Keratinocyte (primary cell): ENCODE data around the gene NOP9. TPM values are rescaled to one million over a fixed set of nuclear protein-coding genes. Genes with fewer than 3 reads are reported as not detected.

ENCODE experiments used
- DNase-seq: peaks from one replicate; pipeline ENCODE4 v3.0.0-alpha.2; 2011; ENCODE audit warnings: low read depth, missing footprints, low spot score
- FAIRE-seq: peaks from 2 replicates; lab custom pipeline; 2011; peaks lifted over from hg19 to GRCh38; lab: Jason Lieb, UNC
- H2AFZ ChIP-seq: 2 replicates; pipeline ENCODE4 v1.6.0; 2012; ENCODE audit warnings: low read length, control low read depth, inconsistent platforms; ENCODE audit not compliant: control insufficient read depth
- H3K27ac ChIP-seq: 2 replicates; pipeline ENCODE4 v1.5.1; 2011; ENCODE audit warnings: low read length; ENCODE audit not compliant: control insufficient read depth, insufficient read depth
- H3K27me3 ChIP-seq: 3 replicates; pipeline ENCODE4 v1.6.0; 2011; ENCODE audit warnings: low read length; ENCODE audit not compliant: control insufficient read depth, insufficient read depth; ENCODE audit errors: extremely low read depth
- H3K36me3 ChIP-seq, 2 experiments: 2 replicates in 1 of 2; 3 replicates in 1 of 2; pipeline ENCODE4 v1.5.1; 2011; ENCODE audit warnings: low read length in 2 of 2, mild to moderate bottlenecking in 1 of 2; ENCODE audit not compliant: control insufficient read depth in 2 of 2, insufficient read depth in 2 of 2; ENCODE audit errors: extremely low read depth in 1 of 2
- H3K4me1 ChIP-seq: 3 replicates; pipeline ENCODE4 v1.5.1; 2011; ENCODE audit warnings: low read length; ENCODE audit not compliant: control insufficient read depth, insufficient read depth; ENCODE audit errors: extremely low read depth
- H3K4me2 ChIP-seq: 3 replicates; pipeline ENCODE4 v1.6.0; 2011; ENCODE audit warnings: low read depth, low read length; ENCODE audit not compliant: control insufficient read depth, insufficient read depth; ENCODE audit errors: extremely low read depth
- H3K4me3 ChIP-seq, 3 experiments: fragments of 200-600 bp in 1 of 3; sonication (generic) in 1 of 3; 2 replicates in 2 of 3; 3 replicates in 1 of 3; pipeline ENCODE4 v1.5.1; 2011 to 2016; ENCODE audit warnings: low read length in 3 of 3, mild to moderate bottlenecking in 3 of 3, control low read depth in 2 of 3, inconsistent platforms in 1 of 3, low read depth in 1 of 3, mixed read lengths in 1 of 3, mixed run types in 1 of 3, moderate library complexity in 1 of 3; ENCODE audit not compliant: control insufficient read depth in 2 of 3, insufficient read depth in 2 of 3; ENCODE audit errors: extremely low read depth in 1 of 3
- H3K79me2 ChIP-seq: 2 replicates; pipeline ENCODE4 v1.6.0; 2012; ENCODE audit warnings: low read length; ENCODE audit not compliant: control insufficient read depth, insufficient read depth
- H3K9ac ChIP-seq: 3 replicates; pipeline ENCODE4 v1.6.0; 2011; ENCODE audit warnings: low read length; ENCODE audit not compliant: control insufficient read depth, insufficient read depth; ENCODE audit errors: extremely low read depth
- H3K9me1 ChIP-seq: 3 replicates; pipeline ENCODE4 v1.6.0; 2011; ENCODE audit warnings: low read length; ENCODE audit not compliant: control insufficient read depth, insufficient read depth; ENCODE audit errors: extremely low read depth
- H3K9me3 ChIP-seq: 2 replicates; pipeline ENCODE4 v1.5.1; 2012; ENCODE audit warnings: low read depth, low read length; ENCODE audit not compliant: control insufficient read depth
- H4K20me1 ChIP-seq: 3 replicates; pipeline ENCODE4 v1.6.0; 2011; ENCODE audit warnings: low read length; ENCODE audit not compliant: control insufficient read depth, insufficient read depth; ENCODE audit errors: extremely low read depth
- EZH2 ChIP-seq: IDR thresholded peaks from one replicate; pipeline ENCODE4 v1.6.1; 2012; ENCODE audit warnings: inconsistent platforms, mild to moderate bottlenecking, low read length, moderate library complexity
- dilution Hi-C: fragments of 300-500 bp; cut with MboI; formaldehyde crosslinking; loops from one replicate; pipeline ENCODE4 v1.7.0; 2020; ENCODE audit warnings: low sequenced_read_pairs; ENCODE audit not compliant: extremely low pct_ligation_motif_present
- polyA plus RNA-seq, 5 experiments: library from polyadenylated mRNA; depleted of rRNA in 3 of 5; stranded (reverse) in 3 of 5; stranded (forward) in 1 of 5; unstranded in 1 of 5; fragments of >200 nt; gene quantifications; 1 replicate in 1 of 5; 2 replicates in 3 of 5; 3 replicates in 1 of 5; pipeline versions ENCODE4 v1.2.1 to v1.2.3, GENCODE V29; 2011 to 2012; ENCODE audit warnings: missing spikeins in 2 of 5, low read depth in 1 of 5, low replicate concordance in 1 of 5
- TF ChIP-seq, protein P1 (sequence below), 3 experiments: IDR thresholded peaks in 1 of 3; conservative IDR thresholded peaks in 1 of 3; optimal IDR thresholded peaks in 1 of 3; 2 replicates in 2 of 3; 3 replicates in 1 of 3; pipeline versions ENCODE3 to v1.5.1; 2011; ENCODE audit warnings: low read length in 3 of 3, mild to moderate bottlenecking in 3 of 3, moderate library complexity in 2 of 3, control low read depth in 1 of 3, inconsistent platforms in 1 of 3; ENCODE audit not compliant: insufficient read depth in 2 of 3; ENCODE audit errors: extremely low read depth in 1 of 3

Gene NOP9
- polyA plus RNA-seq, 1 donor (not counting 4 experiments of a cell fraction or from before 2014, with no cell fraction given), result 19.9 TPM

DNA sequence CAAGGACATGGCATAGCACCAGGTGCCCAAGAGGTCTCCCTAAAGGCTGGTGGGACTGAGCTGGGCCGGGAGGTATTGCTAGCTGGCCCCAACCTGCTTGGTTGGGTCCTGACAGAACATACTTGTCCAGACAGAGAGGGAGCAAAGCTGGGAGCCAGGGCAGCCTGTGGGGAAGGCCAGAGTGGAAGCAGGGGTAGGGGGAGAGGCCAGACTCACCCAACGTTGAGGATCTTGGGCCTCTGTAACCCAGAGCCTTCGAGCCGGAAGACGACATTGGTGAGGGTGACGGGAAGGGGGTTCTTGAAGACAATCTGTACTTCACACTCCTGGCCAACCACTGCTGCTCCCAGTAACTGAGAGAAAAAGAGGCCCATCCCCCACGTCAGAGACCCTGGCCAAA is 45.7 kb upstream of the NOP9 start:
- H3K9me3 ChIP-seq, result no peaks in the 10 kb centered on the region
- TF ChIP-seq, protein P1, sequence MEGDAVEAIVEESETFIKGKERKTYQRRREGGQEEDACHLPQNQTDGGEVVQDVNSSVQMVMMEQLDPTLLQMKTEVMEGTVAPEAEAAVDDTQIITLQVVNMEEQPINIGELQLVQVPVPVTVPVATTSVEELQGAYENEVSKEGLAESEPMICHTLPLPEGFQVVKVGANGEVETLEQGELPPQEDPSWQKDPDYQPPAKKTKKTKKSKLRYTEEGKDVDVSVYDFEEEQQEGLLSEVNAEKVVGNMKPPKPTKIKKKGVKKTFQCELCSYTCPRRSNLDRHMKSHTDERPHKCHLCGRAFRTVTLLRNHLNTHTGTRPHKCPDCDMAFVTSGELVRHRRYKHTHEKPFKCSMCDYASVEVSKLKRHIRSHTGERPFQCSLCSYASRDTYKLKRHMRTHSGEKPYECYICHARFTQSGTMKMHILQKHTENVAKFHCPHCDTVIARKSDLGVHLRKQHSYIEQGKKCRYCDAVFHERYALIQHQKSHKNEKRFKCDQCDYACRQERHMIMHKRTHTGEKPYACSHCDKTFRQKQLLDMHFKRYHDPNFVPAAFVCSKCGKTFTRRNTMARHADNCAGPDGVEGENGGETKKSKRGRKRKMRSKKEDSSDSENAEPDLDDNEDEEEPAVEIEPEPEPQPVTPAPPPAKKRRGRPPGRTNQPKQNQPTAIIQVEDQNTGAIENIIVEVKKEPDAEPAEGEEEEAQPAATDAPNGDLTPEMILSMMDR (optimal IDR thresholded peaks at IDR 0.05 in 1 of 3, IDR thresholded peaks at IDR 0.05 in 1 of 3, conservative IDR thresholded peaks at IDR 0.05 in 1 of 3; ENCODE audit: extremely low read depth in 1 of 3, insufficient read depth in 2 of 3, low read length in 3 of 3), result no peak
- no peak for TF ChIP-seq EZH2
- no peaks in the 10 kb centered on the region for H3K79me2 ChIP-seq
- DNase-seq (no peak), FAIRE-seq (no peak)
- no peak overlapping the region for H3K4me2 ChIP-seq
- H3K9ac ChIP-seq, result no peak overlapping the region
- H3K4me1 ChIP-seq, result peaks cover 6% of the 10 kb centered on the region
- H3K9me1 ChIP-seq, result no peaks in the 10 kb centered on the region
- H3K36me3 ChIP-seq, result peaks cover 22 to 28% of the 10 kb centered on the region in 2 experiments
- no peak overlapping the region for H3K4me3 ChIP-seq
- H3K27ac ChIP-seq, result no peak overlapping the region
- H2AFZ ChIP-seq, result no peak overlapping the region
- no peaks in the 10 kb centered on the region for H3K27me3 ChIP-seq
- no peaks in the 10 kb centered on the region for H4K20me1 ChIP-seq
- dilution Hi-C loops, result no loop called here

DNA sequence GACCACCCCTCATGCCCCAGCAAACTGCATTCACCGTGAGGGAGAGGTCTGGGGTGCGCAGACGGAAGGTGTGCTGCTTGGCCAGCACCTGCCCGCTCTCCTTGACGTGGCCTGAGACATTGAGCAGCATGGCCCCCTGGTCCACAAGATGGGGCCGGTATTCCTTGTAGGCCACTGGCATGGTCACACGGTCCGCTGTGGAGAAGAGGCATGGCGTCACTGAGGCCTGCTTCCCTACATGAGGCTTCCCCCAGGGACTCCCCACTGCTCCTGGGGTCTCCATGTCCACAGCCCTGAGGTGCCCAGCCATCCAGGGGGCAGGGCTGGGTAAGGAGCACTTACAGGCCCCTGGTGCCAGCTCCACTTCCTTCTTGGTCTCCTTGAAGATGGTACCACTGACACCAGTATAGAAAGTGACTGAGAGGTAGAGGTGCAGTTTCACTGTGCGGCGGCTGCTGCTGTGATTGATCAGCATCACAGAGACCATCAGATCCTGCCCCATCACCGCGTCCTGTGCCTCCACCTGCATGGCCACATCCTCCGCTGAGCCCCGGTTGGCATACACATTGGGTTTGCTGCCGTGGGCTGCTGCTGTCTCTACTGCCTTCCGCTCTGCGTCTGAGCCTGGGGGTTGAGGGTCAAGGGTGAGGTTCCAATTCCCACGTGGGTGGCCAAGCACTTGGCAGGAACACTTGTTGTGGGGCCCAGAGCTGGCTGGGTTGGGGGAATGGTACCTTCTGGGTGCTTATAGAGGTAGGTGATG is 44.8 kb upstream of the NOP9 start:
- Histone ChIP-seq H2AFZ (no peak overlapping the region), H4K20me1 (no peaks in the 10 kb centered on the region), H3K36me3 (peaks cover 18 to 28% of the 10 kb centered on the region in 2 experiments), H3K27me3 (no peaks in the 10 kb centered on the region), H3K27ac (no peak overlapping the region), H3K9me1 (no peaks in the 10 kb centered on the region), H3K9ac (no peak overlapping the region), H3K4me1 (peaks cover 13% of the 10 kb centered on the region), H3K4me3 (no peak overlapping the region), H3K4me2 (no peak overlapping the region), H3K79me2 (no peaks in the 10 kb centered on the region), H3K9me3 (no peaks in the 10 kb centered on the region)
- TF ChIP-seq, protein P1 (optimal IDR thresholded peaks at IDR 0.05 in 1 of 3, IDR thresholded peaks at IDR 0.05 in 1 of 3, conservative IDR thresholded peaks at IDR 0.05 in 1 of 3; ENCODE audit: extremely low read depth in 1 of 3, insufficient read depth in 2 of 3, low read length in 3 of 3), result no peak
- no peak for TF ChIP-seq EZH2
- dilution Hi-C loops, result no loop called here
- FAIRE-seq, result no peak
- no peak for DNase-seq
